HG03045 (cell line): ENCODE results near the gene DYRK4.

ENCODE experiments used
- ATAC-seq: cut with Tn5 transposase; IDR thresholded peaks from one replicate; pipeline ENCODE4 v1.9.1; 2021; ENCODE audit warnings: mild to moderate bottlenecking, moderate library complexity; ENCODE audit not compliant: unreplicated experiment

The DYRK4 gene

DNA sequence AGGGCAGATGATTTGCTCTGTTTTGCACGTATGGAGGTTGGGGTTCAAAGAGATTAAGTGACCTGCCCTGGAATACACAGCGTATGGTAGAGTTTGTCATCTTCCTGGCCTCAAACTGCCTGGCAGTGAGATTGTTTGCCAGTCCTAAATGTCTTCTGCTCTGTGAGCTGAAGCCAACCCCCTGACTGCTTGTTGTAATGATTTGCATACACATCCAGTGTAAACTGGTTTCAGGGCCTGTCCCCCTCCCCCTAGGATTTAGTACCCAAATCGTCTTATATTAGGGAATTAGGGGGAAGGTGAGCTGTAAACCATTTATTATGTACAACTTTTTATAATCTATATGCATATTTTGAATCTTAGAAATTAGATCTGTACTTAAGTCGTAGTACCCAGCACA, 48.5 kb downstream of the DYRK4 start:
- no peak for ATAC-seq

DNA sequence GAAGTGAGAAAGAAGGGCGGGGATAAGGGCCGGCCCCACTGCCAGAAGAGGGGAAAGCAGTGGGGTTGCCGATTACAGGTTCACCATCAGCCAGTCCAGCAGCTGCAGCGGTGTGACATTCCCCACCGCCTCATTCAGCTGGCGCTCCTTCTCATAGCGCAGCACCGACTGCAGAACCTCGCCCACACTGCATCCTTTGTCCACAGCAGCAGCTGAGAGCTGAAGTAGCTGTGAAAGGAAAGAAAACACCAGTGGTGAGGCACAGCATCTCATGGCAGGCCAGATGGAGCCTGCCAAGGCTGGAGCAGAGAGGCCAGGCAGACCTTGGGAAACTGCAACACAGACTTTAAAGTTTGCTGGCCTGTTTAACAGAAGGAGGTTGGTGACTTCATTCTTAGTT, 53.7 kb downstream of the DYRK4 start:
- ATAC-seq: no peak

DNA sequence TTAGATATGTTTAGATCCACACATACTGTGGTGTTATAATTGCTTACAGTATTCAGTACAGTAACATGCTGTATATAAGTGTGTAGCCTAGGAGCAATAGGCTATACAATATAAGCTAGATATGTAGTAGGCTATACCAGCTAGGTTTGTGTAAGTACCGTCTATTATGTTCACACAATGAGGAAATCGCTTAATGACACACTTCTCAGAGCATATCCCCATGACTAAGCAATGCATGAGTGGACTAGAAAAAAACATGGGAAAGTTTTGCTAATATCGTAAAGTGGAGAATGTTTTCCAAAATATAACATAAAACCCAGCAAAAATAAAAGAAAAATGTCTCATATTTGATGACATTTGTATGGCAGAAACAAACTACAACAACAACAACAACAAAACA, 59.5 kb downstream of the DYRK4 start:
- no peak for ATAC-seq

DNA sequence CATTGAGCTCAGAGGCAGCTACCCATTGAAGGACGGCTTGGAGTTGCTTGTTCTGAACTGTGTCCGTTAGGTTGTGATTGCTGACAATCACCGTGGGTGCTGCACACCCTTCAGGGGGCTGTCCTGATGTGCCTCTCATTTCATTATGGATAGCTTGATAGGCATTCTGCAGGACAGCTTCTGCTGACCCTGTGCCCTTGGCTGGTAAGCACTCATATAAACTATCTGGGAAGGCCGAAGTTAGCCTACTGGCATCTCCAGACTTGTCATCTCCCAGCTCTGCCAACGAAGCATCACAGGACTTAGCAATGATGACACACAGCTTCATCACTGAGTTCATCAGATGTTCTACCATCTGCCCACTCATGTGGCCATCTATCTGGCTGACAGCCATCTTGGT, 64.5 kb downstream of the DYRK4 start:
- no peak for ATAC-seq

DNA sequence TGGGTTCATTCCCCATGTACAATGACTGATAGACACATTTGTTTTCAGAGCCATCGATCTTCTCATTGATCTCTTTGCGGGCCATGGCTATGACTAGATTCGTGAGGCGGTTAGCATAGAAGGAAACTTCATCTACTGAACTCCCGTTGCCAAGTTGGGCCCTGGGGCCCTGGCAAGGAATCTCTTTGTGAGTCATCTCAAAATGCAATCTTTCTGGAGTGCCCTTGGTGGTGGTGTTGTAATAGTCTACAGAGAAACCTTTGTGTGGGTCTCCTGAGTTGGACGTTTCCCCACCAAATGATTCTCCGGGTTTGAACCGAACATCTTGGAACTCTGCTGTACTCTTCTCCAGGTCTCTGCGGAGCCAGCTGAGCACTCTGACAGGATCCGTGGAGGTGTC, 66.4 kb downstream of the DYRK4 start:
- ATAC-seq: no peak

DNA sequence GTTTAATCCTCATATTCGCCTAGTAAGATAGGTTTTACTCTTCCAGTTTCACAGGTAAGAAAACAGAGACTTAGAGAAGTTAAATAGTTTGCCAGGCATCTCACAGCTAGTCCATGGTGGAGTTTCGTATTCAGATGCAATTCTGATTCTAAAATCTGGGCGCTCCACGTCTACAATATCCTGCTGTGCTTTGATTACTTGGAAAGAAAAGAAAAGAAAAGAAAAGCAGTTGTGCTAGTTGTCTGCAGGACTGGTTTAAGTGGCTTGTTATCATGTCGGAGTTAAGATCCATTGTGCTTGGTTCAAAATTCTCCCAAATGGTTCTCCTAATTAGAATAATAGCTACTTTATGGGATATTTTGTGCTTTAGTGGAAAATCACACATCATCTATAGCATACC, 68.3 kb downstream of the DYRK4 start:
- ATAC-seq: no peak

DNA sequence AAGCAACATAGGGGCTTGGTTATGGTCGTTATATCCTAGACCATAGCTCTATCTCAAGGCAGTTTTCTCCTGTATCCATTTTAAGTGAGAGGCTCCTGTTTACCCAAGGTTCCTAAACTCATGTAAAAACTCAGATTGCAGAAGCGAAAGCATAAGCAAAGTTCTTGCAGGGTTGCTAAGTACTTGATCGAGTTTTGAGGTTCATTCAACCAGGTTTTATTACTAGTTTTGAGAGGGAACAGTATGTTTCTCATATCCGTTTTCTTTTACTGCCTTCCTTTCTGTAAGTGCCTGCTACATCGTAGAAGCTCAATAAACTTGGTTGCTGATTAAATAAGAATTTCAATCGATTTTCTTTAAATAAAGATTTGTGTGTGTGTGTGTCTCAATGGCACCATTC, 81.7 kb downstream of the DYRK4 start:
- no peak for ATAC-seq

DNA sequence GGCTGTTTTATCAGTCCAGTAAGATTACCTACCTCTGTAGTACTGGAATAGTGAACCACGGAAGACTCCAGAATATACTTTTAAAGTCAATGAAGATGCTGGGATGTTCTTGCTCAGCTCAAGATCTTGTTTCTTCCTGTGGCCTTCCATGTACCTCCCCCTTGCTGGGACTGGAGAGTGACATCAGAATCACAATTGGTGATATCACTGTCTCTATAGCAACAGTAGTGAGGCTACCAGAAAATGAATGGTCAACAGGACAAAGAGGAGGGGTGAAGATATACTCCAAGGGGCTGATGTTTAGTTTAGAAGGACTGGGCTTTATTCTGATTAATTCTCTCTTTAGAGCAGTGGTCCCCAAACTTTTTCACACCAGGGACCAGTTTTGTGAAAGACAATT, 83.0 kb downstream of the DYRK4 start:
- ATAC-seq: no peak

DNA sequence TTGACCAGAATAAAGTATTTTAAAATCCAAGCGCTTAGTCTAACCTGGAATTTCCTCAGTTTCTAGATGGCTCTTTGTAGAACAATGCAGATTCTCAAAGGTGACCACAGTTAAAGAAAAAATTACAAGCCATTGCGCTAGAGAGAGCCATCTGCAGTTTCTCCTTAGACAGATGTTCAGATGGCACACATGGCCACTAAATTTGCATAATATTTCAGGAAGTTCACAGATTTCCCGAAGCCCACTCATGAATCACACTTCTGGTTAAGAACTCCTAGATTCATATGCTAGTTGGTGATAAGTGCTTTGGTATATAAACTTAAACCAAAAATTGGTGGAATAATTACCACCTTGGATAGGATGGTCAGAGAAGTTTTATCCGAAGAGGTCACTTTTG, 86.1 kb downstream of the DYRK4 start:
- ATAC-seq: no peak

DNA sequence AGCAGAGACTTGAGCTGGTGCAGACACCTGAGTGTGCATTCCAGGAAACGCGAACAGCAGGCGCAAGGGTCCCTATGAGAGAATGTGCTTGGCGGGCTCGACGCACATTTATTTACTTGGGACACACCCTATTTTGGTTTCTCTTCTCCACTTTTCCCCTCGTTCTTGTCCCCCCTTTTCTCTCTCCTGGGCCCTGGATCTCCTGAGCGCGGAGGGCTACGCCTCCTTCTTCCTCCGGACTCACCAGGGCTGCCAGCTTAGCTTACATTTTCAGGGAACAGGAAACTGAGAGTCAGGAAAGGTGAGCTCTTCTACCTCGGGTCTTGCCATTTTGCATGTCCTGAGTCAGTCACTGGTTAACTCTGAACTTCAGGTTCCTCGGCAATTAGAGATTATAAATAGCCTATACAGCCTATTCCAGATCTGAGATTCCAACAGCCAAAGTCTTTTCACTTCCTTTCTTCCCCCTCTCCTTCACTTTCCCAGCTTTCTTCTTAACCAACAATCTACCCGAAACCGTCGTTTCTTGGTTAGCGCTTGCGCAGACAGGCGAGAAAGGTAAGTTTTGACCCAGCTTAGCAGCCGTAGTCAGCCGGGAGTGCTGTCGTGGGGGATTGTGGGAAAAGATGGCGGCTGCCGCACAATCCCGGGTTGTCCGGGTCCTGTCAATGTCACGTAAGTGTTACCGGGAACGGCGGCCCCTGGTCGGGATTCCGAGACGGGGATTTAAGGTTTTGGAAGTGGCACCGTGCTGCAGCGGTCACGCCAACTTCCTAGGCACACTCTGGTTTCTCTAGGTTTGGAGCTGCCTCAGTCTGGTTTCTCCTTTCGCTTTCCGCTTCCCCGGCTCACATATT, 86.7 kb downstream of the DYRK4 start, which contains the start of the genes AKAP3 and NDUFA9:
TSS of gene AKAP3 (minus strand) at position 551 of the 857 bp plus-strand sequence. CDS start 10,855 bp downstream, outside the sequence.
TSS of gene NDUFA9 (plus strand) at position 614 of the 857 bp plus-strand sequence. CDS start at position 627, 13 bp downstream.
- ATAC-seq: peak; percentile 88

DNA sequence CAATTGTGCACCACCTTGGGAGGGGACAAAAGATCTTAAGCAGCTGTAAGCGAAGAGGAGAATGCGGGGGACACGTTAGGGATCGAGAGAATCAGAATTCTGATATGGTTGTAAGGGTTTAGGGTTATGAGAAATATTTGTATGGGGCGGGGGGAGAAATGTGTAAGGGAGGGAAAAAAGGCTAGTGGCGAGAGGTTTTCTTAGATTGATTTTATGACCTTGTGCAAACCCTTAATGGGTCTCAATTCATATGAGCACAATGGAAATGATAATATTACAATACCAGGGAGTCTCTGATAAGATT, 87.3 kb downstream of the DYRK4 start:
- no peak for ATAC-seq

DNA sequence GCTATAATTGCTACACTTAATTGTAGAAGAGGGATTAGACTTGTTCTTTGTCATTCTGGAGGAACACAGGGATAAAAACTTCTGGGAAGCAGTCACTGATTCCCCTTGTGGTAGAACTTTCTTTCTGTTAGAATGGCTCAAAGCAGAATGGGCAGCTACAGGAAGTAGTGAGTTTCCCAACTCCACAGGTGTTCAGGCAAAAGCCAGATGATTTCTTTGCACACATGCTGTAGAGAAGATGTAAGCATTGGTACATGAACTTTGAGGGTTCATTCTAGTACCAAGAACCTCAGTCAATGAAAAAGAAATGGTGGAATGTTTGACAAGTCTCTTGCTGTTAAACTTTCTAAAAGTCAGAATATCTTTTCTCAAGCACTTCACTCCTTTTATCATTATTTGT, 91.2 kb downstream of the DYRK4 start:
- ATAC-seq: no peak

DNA sequence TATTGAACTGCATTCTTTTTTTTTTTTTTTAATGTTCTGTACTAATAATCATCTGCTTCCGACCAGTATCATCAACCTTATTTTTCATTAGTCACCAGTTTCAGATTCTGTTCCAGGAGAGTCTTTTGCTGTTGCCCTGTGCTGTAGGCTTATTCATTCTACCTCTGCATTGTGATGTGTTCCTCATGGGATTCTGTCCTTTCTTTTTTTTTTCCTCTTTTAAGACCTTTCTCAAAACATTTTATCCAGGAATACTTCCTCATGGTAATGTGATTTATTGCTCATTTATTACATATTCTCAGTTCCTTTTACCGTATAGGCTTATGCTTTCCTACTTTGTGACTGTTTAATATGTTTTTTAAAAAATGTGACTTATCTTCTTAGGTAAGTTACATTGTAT, 91.7 kb downstream of the DYRK4 start:
- no peak for ATAC-seq
